GM12875 (cell line): ENCODE data around the gene MRPL2.
A peak's percentile ranks its signal among the peaks of the same experiment; 100 is the strongest.

Experiments
- H3K4me3 ChIP-seq: one replicate; pipeline ENCODE4 v1.5.1; 2011; ENCODE audit warnings: low read depth, low read length, control low read depth
- TF ChIP-seq, protein P1 (sequence below): IDR thresholded peaks from 2 replicates; pipeline ENCODE4 v1.5.1; 2011; ENCODE audit warnings: low read depth, mild to moderate bottlenecking, control low read depth, inconsistent platforms, low read length, moderate library complexity, borderline replicate concordance; ENCODE audit not compliant: insufficient read depth

Gene MRPL2

DNA sequence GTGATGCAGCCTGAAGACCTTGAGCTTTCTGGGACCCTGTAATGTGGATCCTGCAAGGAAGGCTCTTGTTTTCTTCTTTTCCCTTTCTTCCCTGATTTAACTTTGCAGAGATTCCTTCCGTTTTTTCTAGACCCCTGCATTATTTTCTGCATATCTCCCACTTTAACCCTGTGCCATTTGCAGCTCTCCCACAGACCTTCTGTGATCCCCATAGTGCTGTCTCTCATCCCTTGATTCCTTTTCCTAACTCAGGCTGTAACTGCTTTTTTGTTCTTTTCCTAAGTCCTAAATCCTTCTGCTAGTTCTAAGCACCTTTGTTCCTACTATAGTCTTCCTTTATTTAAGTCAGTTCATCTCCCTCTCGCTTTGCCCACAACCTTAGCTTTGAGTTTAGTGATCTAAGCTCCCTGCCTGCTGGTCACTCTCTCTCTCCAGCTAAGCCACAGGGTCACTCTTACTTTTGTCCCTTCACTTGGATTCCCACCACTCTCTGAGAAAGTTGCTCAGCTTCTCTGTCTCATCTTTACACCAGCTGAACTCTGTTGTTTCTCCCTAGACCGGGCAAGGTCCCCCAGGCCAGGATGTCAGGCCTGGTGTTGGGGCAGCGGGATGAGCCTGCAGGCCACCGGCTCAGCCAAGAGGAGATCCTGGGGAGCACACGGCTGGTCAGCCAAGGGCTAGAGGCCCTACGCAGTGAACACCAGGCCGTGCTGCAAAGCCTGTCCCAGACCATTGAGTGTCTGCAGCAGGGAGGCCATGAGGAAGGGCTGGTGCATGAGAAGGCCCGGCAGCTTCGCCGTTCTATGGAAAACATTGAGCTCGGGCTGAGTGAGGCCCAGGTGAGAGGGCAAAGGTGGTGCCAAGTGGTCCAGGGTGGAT lies 1.8 kb upstream of the MRPL2 start:
- TF ChIP-seq, protein P1, sequence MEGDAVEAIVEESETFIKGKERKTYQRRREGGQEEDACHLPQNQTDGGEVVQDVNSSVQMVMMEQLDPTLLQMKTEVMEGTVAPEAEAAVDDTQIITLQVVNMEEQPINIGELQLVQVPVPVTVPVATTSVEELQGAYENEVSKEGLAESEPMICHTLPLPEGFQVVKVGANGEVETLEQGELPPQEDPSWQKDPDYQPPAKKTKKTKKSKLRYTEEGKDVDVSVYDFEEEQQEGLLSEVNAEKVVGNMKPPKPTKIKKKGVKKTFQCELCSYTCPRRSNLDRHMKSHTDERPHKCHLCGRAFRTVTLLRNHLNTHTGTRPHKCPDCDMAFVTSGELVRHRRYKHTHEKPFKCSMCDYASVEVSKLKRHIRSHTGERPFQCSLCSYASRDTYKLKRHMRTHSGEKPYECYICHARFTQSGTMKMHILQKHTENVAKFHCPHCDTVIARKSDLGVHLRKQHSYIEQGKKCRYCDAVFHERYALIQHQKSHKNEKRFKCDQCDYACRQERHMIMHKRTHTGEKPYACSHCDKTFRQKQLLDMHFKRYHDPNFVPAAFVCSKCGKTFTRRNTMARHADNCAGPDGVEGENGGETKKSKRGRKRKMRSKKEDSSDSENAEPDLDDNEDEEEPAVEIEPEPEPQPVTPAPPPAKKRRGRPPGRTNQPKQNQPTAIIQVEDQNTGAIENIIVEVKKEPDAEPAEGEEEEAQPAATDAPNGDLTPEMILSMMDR = no peak
- H3K4me3 ChIP-seq = no peak overlapping the region

DNA sequence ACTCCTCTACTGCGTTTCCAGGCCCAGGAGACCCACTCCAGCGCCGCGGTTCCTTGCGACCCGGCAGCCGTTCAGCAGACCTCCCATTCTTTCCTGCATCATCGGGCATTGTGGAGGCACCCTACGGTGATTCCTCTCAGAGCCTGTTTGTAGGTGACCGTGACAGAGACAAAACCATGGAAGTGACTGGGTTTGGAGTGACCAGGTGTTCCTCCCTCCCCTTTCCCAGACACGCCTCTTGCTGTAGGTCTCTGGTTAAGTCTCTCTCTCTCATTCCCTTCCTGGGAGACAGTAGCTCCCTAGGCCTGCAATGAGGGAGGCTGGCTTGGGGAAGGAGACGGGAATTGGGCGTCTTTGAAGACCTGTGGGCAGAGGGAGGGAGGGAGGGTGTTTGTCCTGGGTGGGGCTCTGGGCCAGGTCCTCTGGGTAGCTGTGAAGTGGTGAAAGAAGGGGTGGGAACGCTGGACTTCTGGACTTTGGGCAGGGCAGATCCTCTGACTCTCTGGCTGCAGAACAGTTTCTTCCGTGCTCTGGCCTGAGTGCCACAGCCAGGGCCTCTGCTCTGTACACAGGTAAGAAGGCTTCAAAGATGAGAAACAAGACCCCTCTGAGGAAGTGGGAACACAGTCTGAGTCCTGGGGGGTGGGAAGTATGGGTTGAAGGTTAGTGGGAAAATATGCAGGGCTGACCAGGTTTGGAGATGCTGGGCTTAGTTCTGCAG lies 960 bp upstream of the MRPL2 start:
- H3K4me3 ChIP-seq = peak overlapping the region; percentile 70
- TF ChIP-seq, protein P1 = no peak

DNA sequence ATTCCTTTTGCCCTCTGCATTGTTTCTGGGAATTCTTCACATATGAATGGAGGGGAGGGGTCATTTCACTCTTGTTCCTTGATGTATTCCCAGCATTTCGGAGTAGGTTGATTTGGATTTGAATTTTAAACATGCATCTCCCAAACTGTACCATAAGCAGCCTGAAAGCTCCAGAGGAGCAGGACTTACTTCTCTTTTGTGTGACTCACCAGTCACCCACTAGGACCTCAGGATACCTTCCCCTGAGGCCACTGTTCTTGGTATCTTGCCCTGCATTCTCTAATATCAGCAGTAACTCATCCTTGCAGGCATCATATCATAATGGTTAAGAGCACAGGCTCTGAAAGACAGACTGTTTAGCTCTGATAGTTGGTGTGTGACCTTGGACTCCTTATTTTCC lies 703 bp downstream of the MRPL2 start:
- TF ChIP-seq, protein P1 = no peak
- H3K4me3 ChIP-seq = peak overlapping the region; percentile 73

DNA sequence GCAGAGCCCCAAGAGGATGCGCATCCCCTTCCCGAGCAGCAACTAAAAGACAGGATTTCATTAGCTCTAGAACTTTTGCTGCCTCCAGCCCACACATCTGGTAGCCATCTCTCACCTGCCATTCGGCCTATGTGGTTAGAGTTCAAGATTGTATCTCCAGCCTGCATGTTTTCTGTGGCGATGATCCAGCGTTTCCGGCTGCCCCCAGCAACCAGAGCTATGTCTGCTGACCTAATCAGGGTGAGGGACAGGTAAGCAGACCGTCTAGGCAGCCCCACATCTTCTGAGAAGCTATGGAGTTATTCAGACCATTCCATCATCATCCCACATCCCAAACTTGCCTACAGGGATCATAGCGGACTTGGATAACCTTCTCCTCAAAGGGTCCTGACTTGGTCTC lies 3.3 kb downstream of the MRPL2 start:
- no peak overlapping the region for H3K4me3 ChIP-seq
- TF ChIP-seq, protein P1 = no peak

DNA sequence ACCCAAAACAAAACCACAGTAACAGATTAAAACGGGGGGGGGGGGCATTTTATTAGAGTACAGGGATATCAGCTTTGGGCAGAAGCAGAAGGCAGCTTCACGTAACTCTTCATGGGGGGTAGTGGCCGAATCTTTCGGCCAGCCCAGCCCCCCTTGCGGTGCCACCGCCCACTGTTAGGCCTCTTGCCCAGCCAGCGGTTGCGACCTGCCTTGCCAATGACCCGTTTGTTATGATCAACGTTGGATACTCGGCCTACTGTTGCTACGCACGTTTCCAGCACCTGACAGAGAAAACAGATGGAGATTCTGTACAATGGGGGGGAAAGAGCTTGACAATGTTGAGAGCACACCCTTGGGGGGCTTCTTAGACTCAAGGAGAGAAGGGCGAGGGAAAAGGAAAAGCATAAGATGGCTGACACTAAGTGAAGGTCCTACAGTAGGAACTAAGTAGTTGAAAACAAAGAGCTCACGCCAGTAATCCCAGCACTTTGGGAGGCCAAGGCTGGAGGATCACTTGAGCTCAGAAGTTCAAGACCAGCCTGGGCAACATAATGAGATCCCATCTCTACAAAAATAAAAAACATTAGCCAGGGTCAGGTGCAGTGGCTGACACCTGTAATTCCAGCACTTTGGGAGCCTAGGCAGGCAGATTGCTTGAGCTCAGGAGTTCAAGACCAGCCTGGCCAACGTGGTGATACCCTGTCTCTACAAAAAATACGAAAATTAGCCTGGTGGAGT lies 4.9 kb downstream of the MRPL2 start:
- peak overlapping the region; percentile 54 for H3K4me3 ChIP-seq

DNA sequence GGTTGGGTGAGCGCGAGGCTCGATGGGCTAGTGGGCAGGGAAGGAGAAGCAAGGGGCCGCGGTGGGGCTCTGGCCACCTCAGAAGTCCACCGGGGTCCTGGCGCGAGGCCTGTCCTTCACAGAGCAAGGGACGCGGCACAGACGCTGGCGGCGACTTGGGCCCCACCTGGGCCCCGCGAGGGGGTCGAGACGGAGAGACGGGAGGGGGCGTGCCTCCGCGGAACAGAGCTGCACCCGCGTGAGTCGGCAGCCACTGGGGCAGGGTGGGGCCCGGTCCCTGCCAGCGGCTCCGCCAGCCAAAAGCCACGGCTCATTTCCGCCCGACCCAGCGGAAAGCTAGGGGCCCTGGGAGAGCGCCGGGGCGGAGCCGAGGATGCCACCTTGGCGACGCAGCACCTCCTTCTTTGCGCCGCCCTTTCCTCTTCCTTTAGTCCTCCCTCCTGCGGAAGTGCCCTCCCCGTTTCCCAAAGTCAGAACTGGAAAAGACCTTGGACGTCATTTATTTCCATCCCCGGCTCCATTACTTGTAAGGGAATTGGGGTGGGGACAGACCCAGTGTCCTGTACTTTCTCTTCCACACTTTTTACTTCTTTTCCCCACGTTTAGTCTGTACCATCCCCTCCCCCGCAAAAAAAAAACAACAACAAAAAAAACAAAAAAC lies 5.6 kb downstream of the MRPL2 start, which contains the start of gene CUL7:
TSS of gene CUL7 (minus strand) at position 307 of the 661 bp plus-strand sequence. CDS start 1,063 bp downstream, outside the sequence.
- peak within 1 kb of the TSS; percentile 54 for H3K4me3 ChIP-seq
- TF ChIP-seq, protein P1 = no peak

More for the DNA sequence above, 4.9 kb downstream of the MRPL2 start:
- TF ChIP-seq, protein P1 = no peak
